CD4-positive, CD25-positive, alpha-beta regulatory T cell (primary cell): Measurements from ENCODE around the gene NFE2L3. TPM values are rescaled to one million over a fixed set of nuclear protein-coding genes. Genes with fewer than 3 reads are reported as not detected.
"Not testable (repeated sequence)": the region's sequence is repeated elsewhere in the genome, so short reads cannot be mapped to it uniquely, and the experiment has no call there.

Source experiments
- ATAC-seq, 2 donors: fragments of 150-1000 bp; cut with Tn5 transposase; one replicate each; pipeline ENCODE4 v1.10.0; 2021; ENCODE audit warnings: low read depth in 2 of 2, moderate number of reproducible peaks in 2 of 2, moderate library complexity in 1 of 2
- DNase-seq, 3 donors: peaks; one replicate each; pipeline versions ENCODE4 v3.0.0 to v3.0.0-alpha.2; 2012 to 2022; ENCODE audit warnings: mixed read lengths in 1 of 3
- H3K27ac ChIP-seq: one replicate; pipeline ENCODE4 v1.7.0; 2013; ENCODE audit warnings: mild to moderate bottlenecking, low read length; ENCODE audit not compliant: insufficient read depth, poor library complexity, severe bottlenecking
- H3K27me3 ChIP-seq: one replicate; pipeline ENCODE4 v1.7.0; 2013; ENCODE audit warnings: low read length; ENCODE audit not compliant: control insufficient read depth, insufficient read depth
- H3K36me3 ChIP-seq: one replicate; pipeline ENCODE4 v1.7.0; 2013; ENCODE audit warnings: mild to moderate bottlenecking, low read length, moderate library complexity; ENCODE audit not compliant: control insufficient read depth, insufficient read depth
- H3K4me1 ChIP-seq: 2 replicates; pipeline ENCODE4 v1.7.0; 2013; ENCODE audit warnings: mild to moderate bottlenecking, low read length; ENCODE audit not compliant: insufficient read depth, control insufficient read depth, poor library complexity, severe bottlenecking
- H3K4me3 ChIP-seq: one replicate; pipeline ENCODE4 v1.7.0; 2013; ENCODE audit warnings: low read depth, mild to moderate bottlenecking, low read length, moderate library complexity
- H3K9me3 ChIP-seq, 2 experiments: 1 replicate in 1 of 2; 2 replicates in 1 of 2; pipeline ENCODE4 v1.7.0; 2013; ENCODE audit warnings: low read length in 2 of 2, mild to moderate bottlenecking in 1 of 2, moderate library complexity in 1 of 2; ENCODE audit not compliant: control insufficient read depth in 2 of 2
- H3K27ac Mint-ChIP-seq, 3 donors: one replicate each; pipeline ENCODE4 v1.8.0; 2020 to 2022; ENCODE audit warnings: mild to moderate bottlenecking in 3 of 3, mixed read lengths in 3 of 3, moderate library complexity in 2 of 3
- H3K27me3 Mint-ChIP-seq: one replicate; pipeline ENCODE4 v1.8.0; 2022; ENCODE audit warnings: mild to moderate bottlenecking, mixed read lengths
- H3K36me3 Mint-ChIP-seq: one replicate; pipeline ENCODE4 v1.8.0; 2020; ENCODE audit warnings: mixed read lengths
- H3K4me1 Mint-ChIP-seq, 4 donors: one replicate each; pipeline ENCODE4 v1.8.0; 2020 to 2022; ENCODE audit warnings: mixed read lengths in 4 of 4, mild to moderate bottlenecking in 1 of 4
- H3K4me3 Mint-ChIP-seq, 4 donors: one replicate each; pipeline ENCODE4 v1.8.0; 2020 to 2022; ENCODE audit warnings: mild to moderate bottlenecking in 4 of 4, mixed read lengths in 4 of 4, moderate library complexity in 3 of 4
- H3K9me3 Mint-ChIP-seq, 7 donors: one replicate each; pipeline ENCODE4 v1.8.0; 2020 to 2022; ENCODE audit warnings: mixed read lengths in 7 of 7, mild to moderate bottlenecking in 3 of 7, moderate library complexity in 2 of 7
- polyA plus RNA-seq, 4 donors: library from polyadenylated mRNA; unstranded; fragments of 300-500 nt; fragmentation: Illumina TruSeq; gene quantifications; one replicate each; pipeline ENCODE4 v1.2.3, GENCODE V29; 2021
- total RNA-seq: library from RNA; stranded (reverse); gene quantifications from one replicate; pipeline ENCODE4 v1.2.3, GENCODE V29; 2022

Gene NFE2L3
- total and polyA plus RNA-seq, 5 donors from 2014 or later, result 8.8 to 13.9 (median 12.8) TPM

DNA sequence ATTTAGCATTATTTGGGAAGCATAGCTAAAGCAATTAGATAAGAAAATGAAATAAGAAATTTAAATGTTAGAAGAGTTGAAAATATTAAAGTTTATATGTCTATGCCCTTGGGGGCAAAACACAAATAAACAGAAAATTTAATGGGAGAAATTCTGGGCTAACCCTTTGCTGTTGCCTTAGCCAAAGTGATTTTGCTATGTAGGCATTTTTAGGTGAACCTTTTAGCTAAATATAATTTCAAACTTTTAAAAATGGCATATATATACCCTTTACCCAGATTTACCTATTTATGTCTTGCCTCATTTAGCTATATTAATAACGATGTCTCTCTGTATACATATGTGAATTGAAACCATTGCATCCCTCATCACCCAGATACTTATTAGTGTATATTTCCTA is 20.1 kb downstream of the NFE2L3 start:
- peaks cover 23% of the 10 kb centered on the region for H3K36me3 Mint-ChIP-seq
- peaks cover 20% of the 10 kb centered on the region for H3K36me3 ChIP-seq
- DNase-seq (no peak), ATAC-seq (no peak)
- no peak overlapping the region for H3K4me3 Mint-ChIP-seq
- no peaks in the 10 kb centered on the region for H3K9me3 ChIP-seq
- H3K27me3 ChIP-seq, result no peaks in the 10 kb centered on the region
- H3K9me3 Mint-ChIP-seq, result no peaks in the 10 kb centered on the region
- H3K27ac Mint-ChIP-seq, result peak overlapping the region in 1 of 3 donors; percentile 74
- H3K4me1 ChIP-seq, result peaks cover 8% of the 10 kb centered on the region
- no peak overlapping the region for H3K4me3 ChIP-seq
- no peak overlapping the region for H3K27ac ChIP-seq
- H3K4me1 Mint-ChIP-seq, result peaks cover 18 to 32% (median 28%) of the 10 kb centered on the region in 4 donors
- H3K27me3 Mint-ChIP-seq, result no peaks in the 10 kb centered on the region

GRCh38 chr7:26175903-26176302 is 23.9 kb downstream of the NFE2L3 start:
- not testable (repeated sequence) for H3K4me1 ChIP-seq, H3K4me3 ChIP-seq, ATAC-seq, H3K27me3 ChIP-seq, H3K4me3 Mint-ChIP-seq, H3K27me3 Mint-ChIP-seq, H3K27ac ChIP-seq, H3K9me3 Mint-ChIP-seq, H3K27ac Mint-ChIP-seq, DNase-seq, H3K9me3 ChIP-seq
- peaks cover 25 to 44% (median 33%) of the 10 kb centered on the region in 4 donors for H3K4me1 Mint-ChIP-seq
- H3K36me3 Mint-ChIP-seq, result peaks cover 19% of the 10 kb centered on the region
- peaks cover 15% of the 10 kb centered on the region for H3K36me3 ChIP-seq

- H3K4me1 Mint-ChIP-seq, result peaks cover 30 to 48% (median 37%) of the 10 kb centered on the region in 4 donors
- H3K27me3 Mint-ChIP-seq, H3K9me3 Mint-ChIP-seq, H3K36me3 ChIP-seq, H3K27ac ChIP-seq, H3K4me1 ChIP-seq, ATAC-seq, H3K27ac Mint-ChIP-seq, DNase-seq, H3K27me3 ChIP-seq, H3K4me3 ChIP-seq, H3K9me3 ChIP-seq, H3K4me3 Mint-ChIP-seq: not testable (repeated sequence)
- H3K36me3 Mint-ChIP-seq, result peaks cover 15% of the 10 kb centered on the region
These were observed 24.7 kb downstream of the NFE2L3 start for GRCh38 chr7:26176696-26177095.

DNA sequence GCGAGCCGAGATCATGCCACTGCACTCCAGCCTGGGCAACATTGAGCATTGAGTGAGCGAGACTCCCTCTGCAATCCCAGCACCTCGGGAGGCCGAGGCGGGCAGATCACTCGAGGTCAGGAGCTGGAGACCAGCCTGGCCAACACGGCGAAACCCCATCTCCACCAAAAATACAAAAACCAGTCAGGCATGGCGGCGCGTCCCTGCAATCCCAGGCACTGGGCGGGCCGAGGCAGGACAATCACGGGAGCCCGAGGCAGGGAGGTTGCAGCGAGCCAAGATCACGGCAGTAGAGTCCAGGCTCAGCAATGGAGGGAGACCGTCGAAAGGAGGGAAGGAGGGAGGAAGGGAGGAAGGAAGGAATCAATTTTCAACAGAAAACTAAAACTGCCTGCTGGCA is 25.3 kb downstream of the NFE2L3 start:
- H3K27me3 ChIP-seq, ATAC-seq, H3K4me3 Mint-ChIP-seq, H3K4me1 ChIP-seq, H3K4me3 ChIP-seq, H3K36me3 ChIP-seq, H3K27ac ChIP-seq, H3K9me3 Mint-ChIP-seq, H3K27me3 Mint-ChIP-seq, H3K9me3 ChIP-seq, DNase-seq: not testable (repeated sequence)
- Mint-ChIP-seq H3K27ac (peak overlapping the region in 2 of 3 donors; percentile 75 to 80), H3K4me1 (peaks cover 30 to 52% (median 40%) of the 10 kb centered on the region in 4 donors), H3K36me3 (peaks cover 15% of the 10 kb centered on the region)

DNA sequence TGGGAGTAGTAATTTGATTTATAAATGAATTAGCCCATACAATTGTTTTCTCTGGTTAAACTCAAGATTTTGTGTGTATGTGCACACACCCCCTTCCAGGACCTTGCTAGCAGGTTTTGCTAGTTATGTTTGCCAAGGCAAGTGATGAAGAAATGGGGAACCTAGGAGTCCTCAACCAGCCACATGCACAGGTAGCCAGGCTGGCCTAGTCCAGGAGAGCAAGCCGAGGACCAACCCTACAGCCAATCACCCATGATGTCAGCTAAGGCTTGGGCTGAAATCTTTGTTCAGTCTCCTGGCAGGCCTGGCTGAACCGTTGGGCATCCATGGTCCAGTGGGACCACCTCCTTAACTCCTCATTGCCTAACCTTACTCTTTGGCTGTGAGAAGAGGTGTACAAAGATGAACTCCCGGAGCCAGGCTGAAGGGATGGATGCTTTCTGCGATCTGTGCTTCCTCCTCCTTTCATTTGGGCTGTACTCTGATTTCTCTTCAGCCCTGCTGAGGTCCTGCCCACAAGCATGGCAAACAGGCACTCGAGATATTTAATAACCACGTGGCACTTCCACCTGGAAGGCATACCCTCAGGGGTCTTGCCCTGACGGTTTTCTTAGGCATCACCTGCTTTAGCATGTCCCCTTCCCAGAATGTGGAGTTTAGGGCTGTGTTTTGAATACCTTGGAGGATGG is 26.4 kb downstream of the NFE2L3 start:
- Histone ChIP-seq H3K4me3 (no peak overlapping the region), H3K27ac (peak overlapping the region; percentile 21), H3K36me3 (peaks cover 2% of the 10 kb centered on the region), H3K4me1 (peaks cover 4% of the 10 kb centered on the region), H3K27me3 (no peaks in the 10 kb centered on the region), H3K9me3 (no peaks in the 10 kb centered on the region)
- peaks cover 15% of the 10 kb centered on the region for H3K36me3 Mint-ChIP-seq
- H3K27me3 Mint-ChIP-seq, result no peaks in the 10 kb centered on the region
- H3K9me3 Mint-ChIP-seq, result no peaks in the 10 kb centered on the region
- ATAC-seq, result no peak
- no peak for DNase-seq
- H3K27ac Mint-ChIP-seq, result peak overlapping the region; percentile 31 to 83 (median 75)
- H3K4me3 Mint-ChIP-seq, result no peak overlapping the region
- peaks cover 30 to 59% (median 39%) of the 10 kb centered on the region in 4 donors for H3K4me1 Mint-ChIP-seq

DNA sequence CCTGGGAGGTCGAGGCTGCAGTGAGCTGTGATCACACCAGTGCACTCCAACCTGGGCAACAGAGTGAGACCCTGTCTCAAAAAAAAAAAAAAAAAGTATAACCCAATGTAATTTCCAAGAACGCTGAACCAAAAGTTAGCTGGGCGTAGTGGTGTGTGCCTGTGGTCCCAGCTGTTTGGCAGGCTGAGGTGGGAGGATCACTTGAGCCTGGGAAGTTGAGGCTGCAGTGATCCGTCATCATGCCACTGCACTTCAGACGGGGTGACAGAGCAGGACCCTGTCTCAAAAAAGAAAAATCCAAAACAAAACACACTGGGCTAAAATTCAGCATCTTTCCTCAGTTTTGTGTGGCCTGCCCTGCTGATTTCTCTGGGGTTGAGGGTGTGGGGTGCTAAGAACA is 27.4 kb downstream of the NFE2L3 start:
- ATAC-seq (no peak), DNase-seq (no peak)
- Mint-ChIP-seq H3K27ac (peak overlapping the region in 1 of 3 donors; percentile 33), H3K4me1 (peaks cover 23 to 60% (median 35%) of the 10 kb centered on the region in 4 donors), H3K36me3 (peaks cover 16% of the 10 kb centered on the region), H3K9me3 (peaks cover 0 to under 1% (median 0%) of the 10 kb centered on the region in 7 donors), H3K27me3 (no peaks in the 10 kb centered on the region), H3K4me3 (no peak overlapping the region)
- no peak overlapping the region for H3K4me3 ChIP-seq
- H3K9me3 ChIP-seq, result no peaks in the 10 kb centered on the region
- H3K27me3 ChIP-seq, result no peaks in the 10 kb centered on the region
- no peak overlapping the region for H3K27ac ChIP-seq
- peaks cover 2% of the 10 kb centered on the region for H3K36me3 ChIP-seq
- peaks cover 4% of the 10 kb centered on the region for H3K4me1 ChIP-seq

DNA sequence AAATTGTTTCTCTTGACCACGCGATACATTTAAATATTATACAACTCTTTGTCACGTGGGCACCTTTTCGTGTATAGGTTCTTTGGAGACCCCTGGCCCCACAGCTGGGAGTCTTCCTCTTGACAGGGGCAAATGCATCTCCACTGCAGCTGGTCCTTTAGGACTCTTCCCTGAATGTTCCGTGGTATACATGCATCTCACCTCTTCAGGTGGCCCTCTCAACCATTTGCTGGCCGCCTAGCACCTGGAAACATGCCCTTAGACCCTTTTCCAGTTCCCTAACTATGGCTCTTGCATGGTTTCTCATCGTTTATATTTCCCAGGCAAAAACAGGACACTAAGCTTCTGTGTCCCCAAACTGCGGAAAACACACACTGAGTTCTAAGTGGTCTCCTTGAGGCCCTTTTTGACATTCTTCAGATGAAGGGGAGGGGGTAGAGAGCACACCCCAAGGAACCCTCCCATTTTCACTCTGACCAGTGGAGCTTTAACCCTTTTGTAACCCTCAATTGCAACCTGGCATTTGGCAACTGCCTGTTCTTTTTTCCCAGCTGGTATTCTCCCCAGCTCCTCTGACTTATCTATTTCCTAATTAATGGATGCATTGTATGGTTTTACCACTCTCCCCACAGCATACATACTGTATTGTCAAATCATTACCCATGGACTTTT is 28.0 kb downstream of the NFE2L3 start:
- Histone ChIP-seq H3K9me3 (no peaks in the 10 kb centered on the region), H3K4me3 (no peak overlapping the region), H3K27ac (no peak overlapping the region), H3K36me3 (peaks cover 2% of the 10 kb centered on the region), H3K4me1 (peaks cover 4% of the 10 kb centered on the region), H3K27me3 (no peaks in the 10 kb centered on the region)
- Mint-ChIP-seq H3K36me3 (peaks cover 19% of the 10 kb centered on the region), H3K4me1 (peaks cover 19 to 62% (median 38%) of the 10 kb centered on the region in 4 donors), H3K27ac (peak overlapping the region in 1 of 3 donors; percentile 33), H3K9me3 (peaks cover 0 to 1% (median 0%) of the 10 kb centered on the region in 7 donors), H3K27me3 (no peaks in the 10 kb centered on the region), H3K4me3 (no peak overlapping the region)
- ATAC-seq (no peak), DNase-seq (no peak)
